SKM-1 treated with dmso at 0.1 percent for 144 hours (cell line): ENCODE measurements around the gene SDHB.

Source experiments
- DNase-seq: peaks from one replicate; lab custom pipeline; 2025; ENCODE audit not compliant: unreplicated experiment; lab: John Stamatoyannopoulos, UW

SDHB gene

DNA sequence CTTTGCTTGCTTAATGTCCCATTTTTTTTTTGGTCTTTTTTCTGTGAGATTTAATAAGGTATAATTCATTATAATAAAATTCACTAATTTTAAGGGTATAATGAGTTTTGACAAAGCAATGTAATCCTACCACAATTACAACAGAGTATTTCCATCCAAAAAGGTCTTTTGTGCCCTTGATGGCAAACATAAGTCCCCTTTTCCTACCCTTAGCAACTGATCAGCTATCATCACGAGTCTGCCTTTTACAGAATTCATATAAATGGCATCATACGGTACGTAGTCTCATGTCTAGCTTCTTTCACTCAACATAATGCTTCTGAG lies 7.5 kb downstream of the SDHB start:
- DNase-seq = no peak

DNA sequence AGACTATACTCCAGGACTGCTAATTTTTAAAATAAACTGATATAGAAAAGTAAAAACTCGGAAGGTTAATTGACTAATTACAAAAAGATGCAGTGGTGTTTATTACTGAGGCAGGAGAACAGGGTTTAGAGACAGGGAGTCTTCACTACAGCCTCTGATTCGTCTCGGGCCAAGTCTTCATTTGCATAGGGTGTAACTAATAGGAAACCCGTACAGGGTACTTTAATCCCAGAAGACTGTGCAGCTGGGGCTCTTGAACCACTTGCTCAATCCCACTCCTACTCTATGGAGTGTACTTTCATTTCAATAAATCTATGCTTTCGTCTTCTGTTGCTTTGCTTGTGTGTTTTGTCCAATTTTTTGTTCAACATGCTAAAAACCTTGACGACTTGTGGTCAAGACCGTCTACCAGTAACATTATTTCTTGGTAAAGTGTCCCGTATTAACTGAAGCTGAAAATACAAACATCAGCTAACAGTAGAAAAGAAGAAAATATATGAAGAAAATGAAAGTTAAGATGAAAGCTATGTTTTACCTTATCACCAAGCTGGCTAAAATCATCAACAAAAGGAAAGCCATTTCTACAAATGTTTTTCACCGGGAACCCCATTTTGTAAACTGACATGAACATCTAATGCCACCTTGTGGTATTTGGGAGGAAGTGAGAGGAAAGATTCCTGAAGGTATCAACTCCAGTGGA lies 8.0 kb downstream of the SDHB start:
- DNase-seq = peak; percentile 41

DNA sequence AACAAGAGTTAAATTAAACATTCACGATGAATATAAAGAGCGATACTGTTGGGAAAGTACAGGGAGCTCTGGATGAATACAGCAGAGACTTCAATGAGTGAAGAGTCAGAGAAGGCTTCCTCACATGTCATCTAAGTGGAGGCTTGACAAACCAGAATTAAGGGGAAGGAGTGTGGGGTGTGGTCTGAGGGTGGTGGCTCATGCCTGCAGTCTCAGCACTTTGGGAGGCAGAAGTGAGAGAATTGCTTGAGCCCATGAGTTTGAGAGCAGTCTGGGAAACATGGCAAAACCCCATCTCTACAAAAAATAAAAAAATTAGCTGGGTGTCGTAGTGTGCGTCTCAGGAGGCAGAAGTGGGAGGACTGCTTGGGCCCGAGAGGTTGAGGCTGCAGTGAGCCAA lies 8.7 kb downstream of the SDHB start:
- no peak for DNase-seq

DNA sequence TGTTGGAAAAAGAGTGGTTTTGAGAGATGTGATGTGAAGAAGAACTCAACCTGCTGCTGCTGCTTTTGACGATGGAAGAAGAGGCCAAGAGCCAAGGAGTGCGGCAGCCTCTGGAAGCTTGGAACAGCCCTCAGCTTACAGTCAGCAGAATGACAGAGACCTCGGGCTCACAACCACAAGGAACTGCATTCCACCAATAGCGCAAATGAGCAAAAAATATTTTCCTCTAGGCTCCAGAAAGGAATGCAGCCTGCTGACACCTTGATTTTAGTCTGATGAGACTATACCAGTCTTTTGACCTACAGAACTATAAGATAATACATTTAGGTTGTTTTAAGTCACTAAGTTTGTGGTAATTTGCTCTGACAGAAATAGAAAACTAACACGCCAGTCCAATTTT lies 10.2 kb downstream of the SDHB start:
- no peak for DNase-seq

DNA sequence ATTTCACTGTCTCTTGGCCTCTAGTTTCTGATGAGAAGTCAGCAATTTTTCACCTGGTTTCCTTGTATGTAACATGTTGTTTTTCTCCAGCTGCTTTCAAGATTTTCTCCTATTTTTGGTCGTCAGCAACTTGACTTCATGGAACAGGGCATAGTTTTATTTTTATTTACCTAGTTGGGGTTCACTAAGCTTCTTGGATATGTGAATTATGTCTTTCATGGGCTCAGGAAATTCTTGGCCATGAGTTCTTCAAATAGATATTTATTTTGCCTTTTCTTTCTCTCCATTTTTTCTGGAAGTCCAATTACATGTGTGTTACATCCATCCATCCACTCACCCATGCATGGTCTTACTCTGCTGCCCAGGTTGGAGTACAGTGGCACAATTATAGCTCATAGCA lies 13.7 kb downstream of the SDHB start:
- DNase-seq = no peak

DNA sequence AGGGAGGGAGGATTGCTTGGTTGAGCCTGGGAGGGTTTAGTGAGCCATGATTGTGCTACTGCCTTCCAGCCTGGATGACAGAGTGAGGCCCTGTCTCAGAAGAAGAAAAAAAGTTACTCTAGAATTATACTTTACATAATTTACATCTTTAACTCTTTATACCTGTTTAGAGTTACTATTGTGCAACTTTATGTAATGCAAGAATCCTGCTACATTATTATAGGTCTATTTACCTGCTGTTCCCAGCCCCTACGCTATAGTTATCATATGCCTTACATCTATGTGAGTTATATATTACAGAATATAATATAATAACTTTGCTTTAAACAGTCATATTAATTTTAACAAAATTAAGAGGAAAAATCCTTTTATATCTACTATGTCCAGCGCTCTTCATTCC lies 14.3 kb downstream of the SDHB start:
- no peak for DNase-seq

DNA sequence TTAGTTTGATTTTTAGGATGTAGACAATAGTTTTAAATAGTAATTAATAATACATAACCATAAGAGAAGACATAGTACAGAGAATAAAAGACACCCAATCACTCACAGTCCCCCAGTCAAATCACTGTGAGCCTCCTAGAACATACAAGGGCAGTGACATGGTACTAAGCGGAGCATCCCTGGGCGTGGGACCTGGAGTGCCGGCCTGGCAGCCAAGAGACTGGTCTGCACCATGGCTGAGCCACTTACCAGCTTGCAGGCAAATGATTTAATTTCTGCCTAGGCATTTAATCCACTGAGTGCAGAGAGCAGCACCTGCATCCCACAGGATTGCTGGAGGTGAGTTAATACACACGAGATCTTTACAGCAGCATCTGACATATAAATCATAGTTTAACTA lies 20.4 kb downstream of the SDHB start:
- DNase-seq = no peak

DNA sequence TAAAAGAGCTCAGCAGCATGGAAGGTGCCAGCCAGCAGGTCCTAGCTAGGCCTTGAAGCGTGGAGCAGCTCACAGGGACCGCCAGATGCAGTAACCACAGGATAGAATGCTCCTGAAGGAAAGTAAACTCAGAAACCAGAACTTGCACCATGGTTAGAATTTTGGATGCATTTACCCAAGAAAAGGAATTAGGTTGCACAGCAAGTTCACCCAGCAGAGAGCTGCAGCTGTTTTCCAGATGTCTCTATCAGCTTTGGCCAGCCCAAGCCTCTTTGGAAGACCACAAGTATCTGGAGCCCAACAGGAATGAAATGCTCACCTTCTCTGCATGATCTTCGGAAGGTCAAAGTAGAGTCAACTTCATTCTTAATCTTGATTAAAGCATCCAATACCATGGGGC lies 21.1 kb downstream of the SDHB start:
- DNase-seq = no peak

DNA sequence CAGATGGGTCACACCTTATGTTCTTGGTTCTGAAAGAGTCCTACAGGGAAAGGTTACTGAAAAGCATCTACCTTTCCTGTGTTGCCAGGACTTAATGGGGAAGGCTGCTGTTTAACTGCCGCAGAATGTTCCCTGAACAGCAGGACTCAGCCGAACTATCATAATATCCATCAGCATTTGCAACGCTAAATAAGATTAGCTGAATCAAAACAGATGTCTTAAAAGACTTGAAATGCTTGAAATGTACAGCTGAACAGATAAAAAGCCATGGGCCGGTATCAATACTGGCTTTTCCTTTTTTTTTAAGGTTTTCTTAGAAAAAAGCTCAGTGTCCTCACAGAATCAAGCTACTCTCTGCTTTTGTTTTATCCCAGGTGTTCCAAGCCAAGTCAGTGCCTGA lies 22.4 kb downstream of the SDHB start:
- DNase-seq = no peak

DNA sequence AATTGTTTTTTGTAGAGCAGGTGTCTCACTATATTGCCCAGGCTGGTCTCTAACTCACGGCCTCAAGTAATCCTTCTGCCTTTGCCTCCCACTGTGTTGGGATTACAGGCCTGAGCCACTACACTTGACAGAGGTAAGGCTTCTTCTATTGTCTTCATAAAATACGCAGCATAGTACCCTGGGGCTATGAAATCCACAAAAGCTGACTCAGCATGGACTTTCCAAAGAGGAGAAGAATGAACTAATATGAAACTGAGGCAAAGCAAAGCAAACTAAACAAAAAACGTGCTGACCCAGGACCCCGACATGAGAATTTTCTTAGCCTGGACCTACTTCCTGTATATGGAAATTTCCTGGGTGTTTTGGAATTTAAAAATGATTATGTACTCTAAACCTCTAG lies 23.6 kb downstream of the SDHB start:
- no peak for DNase-seq

DNA sequence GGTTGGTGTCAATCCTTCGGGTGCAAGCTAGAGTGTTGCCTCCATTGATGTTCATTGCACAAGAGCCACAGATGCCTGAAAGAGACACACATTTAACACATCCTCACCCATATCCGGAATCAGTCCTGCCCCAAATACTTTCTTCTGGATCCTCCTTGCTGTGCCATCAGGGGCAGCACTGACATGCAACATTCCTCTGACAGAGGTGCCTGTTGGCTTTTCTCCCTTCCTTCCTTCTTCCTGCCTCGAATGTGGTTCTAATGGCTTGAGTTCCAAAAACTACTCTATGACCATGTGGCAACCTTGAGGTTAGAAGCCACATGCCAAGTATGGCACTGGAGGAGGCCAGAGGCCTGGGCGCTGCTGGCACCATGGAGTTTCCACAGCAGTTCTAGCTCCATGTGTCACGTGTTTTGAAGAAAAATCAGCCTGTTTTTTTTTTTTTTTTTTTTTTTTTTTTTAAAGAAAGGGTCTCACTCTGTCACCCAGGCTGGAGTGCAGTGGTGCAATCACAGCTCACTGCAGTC lies 25.1 kb downstream of the SDHB start:
- no peak for DNase-seq

DNA sequence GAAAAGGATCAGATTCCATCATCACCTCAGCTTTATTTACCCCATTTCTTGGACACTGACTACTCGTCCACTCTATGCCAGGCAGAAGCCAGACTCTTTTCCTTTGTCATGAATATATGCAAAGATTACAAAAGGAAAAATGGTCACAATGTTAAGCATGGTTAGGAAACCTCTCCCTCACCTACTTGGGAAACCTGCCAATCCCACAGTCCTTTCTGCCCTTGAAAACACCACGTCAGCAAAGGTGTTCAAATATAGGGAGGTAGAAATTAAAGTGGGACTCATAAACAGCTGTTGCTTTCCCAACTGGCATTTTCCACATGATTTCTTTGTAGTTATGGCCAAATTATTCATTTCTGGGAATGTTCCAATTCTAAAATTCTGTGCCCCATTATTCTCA lies 25.9 kb downstream of the SDHB start:
- DNase-seq = no peak

DNA sequence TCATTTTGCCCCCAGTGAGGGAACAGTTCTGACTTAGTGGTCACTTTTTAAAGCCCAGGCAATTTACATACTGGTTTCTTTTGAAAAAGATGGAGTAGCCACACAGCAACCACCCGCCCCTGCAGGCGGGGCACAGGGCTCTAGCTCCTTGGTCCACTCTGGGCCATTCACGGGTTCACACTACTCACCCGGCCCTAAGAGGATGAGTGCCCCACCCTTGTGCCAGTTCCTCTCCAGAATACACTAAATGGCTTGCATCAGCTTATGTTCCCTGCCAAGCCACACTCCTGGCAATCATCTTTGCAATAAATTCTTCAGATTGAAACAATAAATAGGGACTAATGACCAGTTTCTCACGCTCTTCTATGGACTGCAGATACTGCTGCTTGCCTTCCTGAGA lies 26.4 kb downstream of the SDHB start:
- no peak for DNase-seq

DNA sequence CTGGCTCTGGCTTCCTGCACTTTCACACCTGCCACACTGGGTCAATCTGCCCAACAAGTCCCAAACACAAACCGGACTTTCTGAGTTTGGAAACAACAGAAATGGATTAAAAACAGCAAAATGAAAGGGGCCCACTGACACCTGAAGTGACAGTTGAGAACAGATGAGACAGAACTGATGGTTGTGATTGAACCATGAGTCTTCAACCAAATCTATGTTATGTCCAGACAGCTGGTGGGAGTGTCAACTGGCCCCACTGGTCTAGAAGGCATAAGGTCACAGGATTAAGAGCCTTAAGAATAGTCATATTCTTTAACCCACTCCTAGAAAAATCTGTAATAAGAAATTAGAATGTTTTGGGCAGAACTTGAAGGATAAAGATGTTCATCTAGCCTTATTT lies 29.1 kb downstream of the SDHB start:
- DNase-seq = no peak

DNA sequence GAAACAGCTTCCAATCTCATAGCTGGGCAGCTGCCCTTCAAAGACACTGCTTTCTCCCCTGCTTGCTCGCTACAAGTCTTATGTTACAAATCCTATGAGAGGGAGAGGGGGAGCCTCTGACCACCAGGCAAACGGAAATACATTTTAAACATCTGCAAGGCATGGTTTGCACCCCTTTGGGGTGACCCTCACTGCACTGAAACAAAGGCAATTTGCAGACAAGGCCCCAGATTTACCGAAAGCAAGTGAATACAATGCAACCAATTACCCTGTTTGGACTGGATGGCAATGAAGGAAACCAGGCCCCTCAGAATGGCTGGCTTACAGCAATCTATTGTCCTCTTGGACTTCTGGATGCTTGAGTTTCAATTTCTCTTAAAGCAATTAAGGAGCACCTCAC lies 30.3 kb downstream of the SDHB start:
- DNase-seq = no peak

DNA sequence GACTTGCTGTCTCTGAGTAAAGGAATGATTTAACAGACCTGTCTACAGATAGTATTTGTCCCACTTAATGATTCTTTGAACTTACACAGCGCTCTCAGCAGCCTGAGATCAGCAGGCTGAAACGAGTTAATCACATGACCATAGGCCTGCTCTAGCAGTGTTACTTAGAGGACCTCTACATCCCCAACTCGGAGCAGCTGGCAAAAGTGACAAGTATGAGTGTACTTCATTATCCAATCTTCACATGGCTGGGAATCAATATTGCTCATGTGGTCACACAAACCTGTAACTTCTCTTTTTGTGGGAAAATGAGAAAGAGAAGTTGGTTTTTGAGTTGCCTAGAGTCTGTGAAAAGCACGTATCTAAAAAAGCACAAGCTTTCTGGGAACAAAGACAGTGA lies 30.7 kb downstream of the SDHB start:
- DNase-seq = peak; percentile 65

DNA sequence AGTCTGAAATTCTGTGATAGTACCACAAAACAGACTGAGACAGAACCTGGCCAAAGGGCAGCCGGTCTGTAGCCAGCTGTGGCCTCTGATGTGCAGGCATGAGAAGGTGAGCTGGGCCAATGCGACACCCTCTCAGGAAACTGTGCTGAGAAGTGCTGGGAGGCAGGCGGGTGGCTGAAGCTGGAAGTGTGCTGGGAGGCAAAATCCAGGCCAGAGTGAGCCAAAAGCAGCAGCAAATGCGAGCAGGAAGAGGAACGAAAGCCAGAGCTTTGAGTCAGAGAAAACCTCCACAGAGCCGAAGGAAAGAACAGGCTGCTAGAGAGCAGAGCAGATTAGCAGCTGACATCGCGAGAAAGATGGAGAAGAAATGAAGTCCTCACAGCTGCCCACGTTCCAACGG lies 31.9 kb downstream of the SDHB start:
- no peak for DNase-seq

DNA sequence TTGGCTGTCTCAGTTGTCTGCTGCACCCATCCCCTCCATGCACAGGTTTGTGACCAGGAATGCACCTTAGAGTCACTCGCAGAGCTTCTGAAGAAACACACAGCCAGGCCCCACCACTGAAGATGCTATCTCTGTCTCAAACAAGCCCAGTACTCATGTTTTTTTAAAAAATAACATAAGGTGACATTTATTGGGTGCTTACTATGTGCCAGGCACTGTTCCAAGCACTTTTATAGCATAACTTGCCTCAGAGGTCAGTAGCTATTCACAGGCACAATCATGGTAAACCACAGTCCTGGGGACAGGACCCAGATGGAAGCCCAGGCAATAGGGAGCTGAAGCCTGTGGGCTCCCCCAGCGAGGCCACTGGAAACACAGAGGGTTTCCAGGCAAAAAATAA lies 33.3 kb downstream of the SDHB start:
- DNase-seq = no peak

DNA sequence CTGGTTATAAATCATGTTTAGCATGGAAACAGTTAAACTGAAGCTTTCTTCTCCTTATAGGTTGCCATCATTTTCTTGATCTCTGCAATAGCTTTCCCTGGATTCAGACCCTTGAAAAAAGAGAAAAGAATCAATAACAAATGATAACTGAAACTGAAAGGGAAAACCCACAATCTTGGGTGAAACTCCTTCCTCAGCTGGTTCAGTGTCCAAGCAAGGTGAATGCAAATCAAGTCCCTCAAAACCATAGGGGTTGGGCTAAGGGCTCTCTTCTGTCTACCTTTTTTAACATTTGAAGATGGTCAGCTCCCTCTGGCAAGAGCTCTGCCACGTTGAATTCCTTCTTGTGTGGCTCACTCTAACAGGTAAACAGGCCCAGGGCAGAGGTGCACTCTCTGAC lies 35.0 kb downstream of the SDHB start:
- DNase-seq = no peak

DNA sequence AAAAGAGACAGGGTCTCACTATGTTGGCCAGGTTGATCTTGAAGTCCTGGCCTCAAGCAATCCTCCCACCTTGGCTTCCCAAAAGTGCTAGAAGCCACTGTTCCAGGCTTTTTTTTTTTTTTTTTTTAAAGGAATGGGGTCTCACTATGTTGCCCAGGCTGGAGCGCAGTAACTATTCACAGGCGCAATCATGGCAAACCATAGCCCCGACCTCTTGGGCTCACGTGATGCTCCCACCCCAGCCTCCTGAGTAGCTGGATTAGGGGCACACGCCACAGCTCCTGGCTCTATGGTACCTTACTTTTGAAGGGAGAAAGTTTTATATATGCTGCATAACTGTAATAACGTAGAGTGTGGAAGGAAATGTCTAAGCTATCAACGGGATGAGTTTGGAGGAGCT lies 36.4 kb downstream of the SDHB start:
- no peak for DNase-seq

DNA sequence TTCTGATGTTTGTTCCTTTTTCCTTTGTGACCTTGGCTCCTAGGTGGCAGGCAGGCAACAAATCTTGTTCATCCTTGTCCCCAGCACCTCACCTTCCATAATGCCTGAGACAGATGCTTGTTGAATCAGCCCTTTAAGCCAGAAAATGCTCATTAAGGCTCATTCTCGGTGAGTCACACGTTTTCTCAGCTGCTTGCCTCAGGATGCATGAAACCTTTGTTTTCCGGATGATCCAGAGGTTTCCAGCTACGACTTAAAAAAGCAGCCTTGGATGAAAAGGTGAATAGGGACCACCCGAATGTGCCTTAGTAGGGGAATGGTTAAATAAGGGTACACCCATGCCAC lies 37.5 kb downstream of the SDHB start:
- DNase-seq = no peak

DNA sequence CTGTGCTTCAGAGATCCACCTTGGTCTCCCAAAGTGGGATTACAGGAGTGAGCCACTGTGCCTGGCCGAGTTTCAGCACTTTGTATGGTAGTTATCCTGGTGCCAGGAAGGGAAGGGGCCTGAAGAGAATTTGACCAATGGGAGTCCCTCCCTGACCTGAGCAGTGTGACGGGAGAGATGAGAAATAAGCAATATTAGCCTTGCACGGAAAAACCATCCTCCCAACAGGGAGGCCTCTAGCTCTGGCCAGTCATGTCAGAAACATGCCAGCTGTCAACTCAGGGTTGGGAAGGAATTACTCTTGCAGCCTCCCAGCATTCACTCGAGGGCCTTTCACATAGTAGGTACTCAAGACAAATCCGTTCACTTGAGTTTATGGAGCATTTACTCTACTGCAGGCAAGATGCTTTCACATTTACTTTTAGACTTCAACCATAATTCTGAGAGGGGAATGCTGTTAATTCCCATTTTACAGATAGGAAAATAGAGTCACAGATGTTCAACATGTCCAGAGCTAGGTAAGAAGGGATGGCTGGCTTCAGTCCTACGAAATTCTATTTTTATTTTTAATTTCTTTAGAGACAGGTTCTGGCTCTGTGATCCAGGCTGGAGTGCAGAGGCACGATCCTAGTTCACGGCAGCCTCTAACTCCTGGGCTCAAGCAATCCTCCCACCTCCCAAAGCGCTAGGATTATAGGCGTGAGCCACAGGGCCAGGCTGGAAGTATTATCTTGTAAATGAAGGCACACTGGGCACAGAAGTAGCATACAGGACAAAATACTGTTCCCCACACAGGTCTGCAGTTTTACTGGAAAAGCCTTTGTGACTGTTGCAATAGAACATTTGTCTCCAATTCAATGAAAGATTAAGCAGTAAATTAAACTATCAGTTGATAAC lies 38.9 kb downstream of the SDHB start:
- no peak for DNase-seq
